GM12878 (cell line): ENCODE measurements around the gene PRKN. TPM values are rescaled to one million over a fixed set of nuclear protein-coding genes. Genes with fewer than 3 reads are reported as not detected.

Experiments used
- ATAC-seq: fragments of 200-7000 bp; cut with Tn5 transposase; 3 replicates; pipeline ENCODE4 v1.9.1; 2020; ENCODE audit warnings: mild to moderate bottlenecking, moderate library complexity
- BruUV-seq: library from RNA; stranded (reverse); fragments of 400-500 nt; replicated peaks from 2 replicates; lab custom pipeline; 2021; lab: Mats Ljungman, UMichigan
- CTCF ChIA-PET: fragments of 300-600 bp; sonication (Branson Sonifier 250); formaldehyde crosslinking; extraction: SDS; loops from one replicate; lab custom pipeline; 2021; ENCODE audit warnings: inconsistent platforms; lab: Yijun Ruan, JAX
- POLR2A ChIA-PET: fragments of 350-600 bp; formaldehyde crosslinking; extraction: SDS; loops from one replicate; lab custom pipeline; 2021; ENCODE audit warnings: inconsistent platforms; lab: Charles Lee
- RAD21 ChIA-PET: fragments of 300-600 bp; sonication (Branson Sonifier 250); formaldehyde crosslinking; loops from one replicate; lab custom pipeline; 2023; ENCODE audit warnings: antibody characterized with exemption; ENCODE audit not compliant: unreplicated experiment; lab: Charles Lee
- SMC1A ChIA-PET: fragments of 300-600 bp; sonication (Branson Sonifier 250); formaldehyde crosslinking; loops from one replicate; lab custom pipeline; 2023; ENCODE audit not compliant: unreplicated experiment, uncharacterized antibody; lab: Charles Lee
- DNase-seq: peaks from one replicate; pipeline ENCODE4 v3.0.0-alpha.2; 2011; ENCODE audit warnings: low read depth, low spot score
- FAIRE-seq: peaks from 3 replicates; lab custom pipeline; 2011; peaks lifted over from hg19 to GRCh38; lab: Jason Lieb, UNC
- H2AFZ ChIP-seq: 2 replicates; pipeline ENCODE4 v1.6.0; 2011; ENCODE audit warnings: low read depth, low read length, control low read depth; ENCODE audit not compliant: control insufficient read depth
- H3K27ac ChIP-seq: 2 replicates; pipeline ENCODE4 v1.5.1; 2011; ENCODE audit warnings: control low read depth; ENCODE audit not compliant: control insufficient read depth, insufficient read depth
- H3K27me3 ChIP-seq, 2 experiments: replicated peaks in 1 of 2; 2 replicates each; pipeline versions ENCODE4 v1.6.0 to v1.6.1; 2011; ENCODE audit warnings: low read length in 1 of 2; ENCODE audit not compliant: control insufficient read depth in 2 of 2, insufficient read depth in 2 of 2
- H3K36me3 ChIP-seq, 2 experiments: 2 replicates each; pipeline ENCODE4 v1.5.1; 2011; ENCODE audit warnings: low read length in 1 of 2; ENCODE audit not compliant: control insufficient read depth in 2 of 2, insufficient read depth in 2 of 2
- H3K4me1 ChIP-seq: 2 replicates; pipeline ENCODE4 v1.6.1; 2011; ENCODE audit warnings: mild to moderate bottlenecking, low read length, moderate library complexity, mixed read lengths; ENCODE audit not compliant: control insufficient read depth, insufficient read depth
- H3K4me2 ChIP-seq: 2 replicates; pipeline ENCODE4 v1.6.0; 2011; ENCODE audit warnings: control low read depth; ENCODE audit not compliant: control insufficient read depth, insufficient read depth
- H3K4me3 ChIP-seq: fragments of 200-600 bp; sonication (generic); 2 replicates; pipeline ENCODE4 v1.5.1; 2016
- H3K79me2 ChIP-seq: 2 replicates; pipeline ENCODE4 v1.6.0; 2011; ENCODE audit warnings: low read length; ENCODE audit not compliant: control insufficient read depth, insufficient read depth
- H3K9ac ChIP-seq: 2 replicates; pipeline ENCODE4 v1.8.0; 2011; ENCODE audit warnings: low read length, control low read depth, mixed read lengths; ENCODE audit not compliant: control insufficient read depth, insufficient read depth
- H3K9me3 ChIP-seq: replicated peaks from 3 replicates; pipeline ENCODE4 v1.5.1; 2011; ENCODE audit warnings: mild to moderate bottlenecking, low read length; ENCODE audit not compliant: control insufficient read depth, insufficient read depth
- H4K20me1 ChIP-seq: 2 replicates; pipeline ENCODE4 v1.6.0; 2011; ENCODE audit not compliant: control insufficient read depth, insufficient read depth
- CBX3 ChIP-seq: fragments of 200-600 bp; sonication (generic); IDR thresholded peaks from 2 replicates; pipeline ENCODE4 v1.6.1; 2016; ENCODE audit warnings: low read depth, borderline replicate concordance
- CREM ChIP-seq: IDR thresholded peaks from 2 replicates; pipeline ENCODE4 v1.6.1; 2014; ENCODE audit warnings: antibody characterized with exemption, low read depth
- FOXM1 ChIP-seq: IDR thresholded peaks from 2 replicates; pipeline ENCODE4 v1.6.1; 2012; ENCODE audit warnings: low read depth, mild to moderate bottlenecking, inconsistent platforms, low read length, moderate library complexity
- MYC ChIP-seq: IDR thresholded peaks from 2 replicates; pipeline ENCODE4 v1.6.1; 2011; ENCODE audit warnings: mild to moderate bottlenecking, low read length, moderate library complexity, inconsistent platforms; ENCODE audit not compliant: insufficient read depth, insufficient replicate concordance, insufficient read length, severe bottlenecking
- PAX5 ChIP-seq: IDR thresholded peaks from 2 replicates; pipeline ENCODE4 v1.6.1; 2011; ENCODE audit warnings: low read depth, low read length, borderline replicate concordance
- STAT3 ChIP-seq: IDR thresholded peaks from 2 replicates; pipeline ENCODE4 v1.6.1; 2011; ENCODE audit warnings: low read depth, low read length, improper control_type of control experiment
- ZZZ3 ChIP-seq: IDR thresholded peaks from 2 replicates; pipeline ENCODE4 v1.6.1; 2011; ENCODE audit warnings: low read depth; ENCODE audit not compliant: control insufficient read depth, insufficient read length
- WGBS: methylation state at CpG from one replicate; pipeline ENCODE4 v1.1.6; 2016; ENCODE audit warnings: low lambda C conversion rate; ENCODE audit not compliant: insufficient replicate concordance, insufficient coverage; ENCODE audit errors: missing lambda C conversion rate; 5-methylcytosine and 5-hydroxymethylcytosine counted together
- in situ Hi-C: fragments of 300-500 bp; cut with MboI; formaldehyde crosslinking; loops from 9 replicates; pipeline ENCODE4 v1.14.3; 2018; ENCODE audit warnings: mixed read lengths
- intact Hi-C: fragments of 100-400 bp; cut with micrococcal nuclease; formaldehyde crosslinking; loops from one replicate; pipeline ENCODE4 v1.14.2; 2022; ENCODE audit not compliant: unreplicated experiment
- polyA plus RNA-seq, 11 experiments: library from polyadenylated mRNA; depleted of rRNA in 4 of 11; unstranded in 6 of 11; stranded (reverse) in 5 of 11; fragments of >200 nt; fragmentation: Nextera tagmentation in 4 of 11; fragmentation: Illumina TruSeq in 1 of 11; extraction: Ambion mirVana in 4 of 11; extraction: Trizol in 1 of 11; gene quantifications; 1 replicate in 1 of 11; 2 replicates in 10 of 11; pipeline versions ENCODE4 v1.2.1 to v1.2.3, GENCODE V29; 2011 to 2016; ENCODE audit warnings: inconsistent platforms in 2 of 11, missing spikeins in 2 of 11, low read depth in 1 of 11
- total RNA-seq, 4 experiments: library from RNA; depleted of rRNA in 3 of 4; stranded (reverse); fragments of >200 nt in 3 of 4; fragmentation: Illumina TruSeq in 1 of 4; extraction: Trizol in 1 of 4; gene quantifications; 2 replicates each; pipeline versions ENCODE4 v1.2.1 to v1.2.3, GENCODE V29; 2013 to 2021
- TF ChIP-seq, protein P1 (sequence below): IDR thresholded peaks from 2 replicates; pipeline ENCODE4 v1.6.1; 2012; ENCODE audit warnings: low read depth, low read length, improper control_type of control experiment
- TF ChIP-seq, protein P2 (sequence below): IDR thresholded peaks from 2 replicates; pipeline ENCODE4 v1.6.1; 2011; ENCODE audit warnings: borderline replicate concordance, low read depth, mild to moderate bottlenecking, moderate library complexity, low read length; ENCODE audit not compliant: insufficient read depth, poor library complexity, severe bottlenecking
- TF ChIP-seq, protein P3 (sequence below): fragments of 450-650 bp; conservative IDR thresholded peaks from 2 replicates; pipeline ENCODE4 v1.6.1; 2017; ENCODE audit warnings: mild to moderate bottlenecking, moderate library complexity
- TF ChIP-seq, protein P4 (sequence below): fragments of 150-350 bp; IDR thresholded peaks from 2 replicates; pipeline ENCODE4 v1.6.1; 2014; ENCODE audit warnings: mild to moderate bottlenecking, low read depth, low read length
- TF ChIP-seq, protein P5 (sequence below): fragments of 450-650 bp; formaldehyde crosslinking; IDR thresholded peaks from 2 replicates; pipeline ENCODE4 v1.4.0; 2020; ENCODE audit warnings: mild to moderate bottlenecking, moderate library complexity
- TF ChIP-seq, protein P6 (sequence below): IDR thresholded peaks from 2 replicates; pipeline ENCODE4 v1.6.1; 2012; ENCODE audit warnings: low read depth, low read length, improper control_type of control experiment

Gene PRKN
- total and polyA plus RNA-seq, 10 of the 15 experiments (the other 5 are each of a cell fraction or from before 2014, with no cell fraction given) = 0.06 to 0.09 TPM; not detected in 8

DNA sequence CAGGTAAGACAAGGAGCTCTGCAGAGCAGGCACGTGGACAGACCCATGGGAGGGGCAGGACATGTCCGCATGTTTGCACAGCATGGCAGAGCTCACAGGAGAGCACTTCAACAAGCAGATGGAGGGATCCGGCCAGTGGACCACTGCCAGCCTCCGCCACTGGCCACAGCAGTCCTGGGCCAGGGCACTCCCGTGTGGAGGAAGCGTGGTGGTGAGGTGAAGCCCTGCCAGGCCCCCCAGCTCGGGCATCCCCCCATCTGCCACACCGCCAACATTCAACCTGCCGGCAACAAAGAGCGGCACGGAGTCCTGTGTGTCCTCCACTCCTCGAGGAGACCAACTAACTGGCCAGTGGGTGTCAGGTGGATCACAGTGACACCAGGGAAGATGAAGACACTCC lies 1349.5 kb downstream of the PRKN start:
- POLR2A ChIA-PET = no interaction called here
- no peak for FAIRE-seq

More for the DNA sequence above, 1349.5 kb downstream of the PRKN start:
- ATAC-seq = no peak
- Histone ChIP-seq H3K27ac (no peak overlapping the region), H3K4me1 (no peaks in the 10 kb centered on the region), H3K9me3 (no peaks in the 10 kb centered on the region), H3K79me2 (no peaks in the 10 kb centered on the region), H4K20me1 (no peaks in the 10 kb centered on the region), H3K27me3 (no peaks in the 10 kb centered on the region; a peak in 2 of 4 replicates), H3K4me2 (no peak overlapping the region), H3K4me3 (no peak overlapping the region), H3K36me3 (no peaks in the 10 kb centered on the region), H2AFZ (no peak overlapping the region), H3K9ac (no peak overlapping the region)
- BruUV-seq = no TSS peak
- in situ Hi-C loops = loop anchor here (10.0 kb wide), 1 partner anchor 853 kb away; no protein-coding TSS in a partner anchor
- intact Hi-C loops = no loop called here
- TF ChIP-seq PAX5 = no peak
- TF ChIP-seq, protein P1, sequence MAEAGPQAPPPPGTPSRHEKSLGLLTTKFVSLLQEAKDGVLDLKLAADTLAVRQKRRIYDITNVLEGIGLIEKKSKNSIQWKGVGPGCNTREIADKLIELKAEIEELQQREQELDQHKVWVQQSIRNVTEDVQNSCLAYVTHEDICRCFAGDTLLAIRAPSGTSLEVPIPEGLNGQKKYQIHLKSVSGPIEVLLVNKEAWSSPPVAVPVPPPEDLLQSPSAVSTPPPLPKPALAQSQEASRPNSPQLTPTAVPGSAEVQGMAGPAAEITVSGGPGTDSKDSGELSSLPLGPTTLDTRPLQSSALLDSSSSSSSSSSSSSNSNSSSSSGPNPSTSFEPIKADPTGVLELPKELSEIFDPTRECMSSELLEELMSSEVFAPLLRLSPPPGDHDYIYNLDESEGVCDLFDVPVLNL = no peak
- no peak for TF ChIP-seq STAT3
- no peak for TF ChIP-seq CREM
- TF ChIP-seq, protein P2, sequence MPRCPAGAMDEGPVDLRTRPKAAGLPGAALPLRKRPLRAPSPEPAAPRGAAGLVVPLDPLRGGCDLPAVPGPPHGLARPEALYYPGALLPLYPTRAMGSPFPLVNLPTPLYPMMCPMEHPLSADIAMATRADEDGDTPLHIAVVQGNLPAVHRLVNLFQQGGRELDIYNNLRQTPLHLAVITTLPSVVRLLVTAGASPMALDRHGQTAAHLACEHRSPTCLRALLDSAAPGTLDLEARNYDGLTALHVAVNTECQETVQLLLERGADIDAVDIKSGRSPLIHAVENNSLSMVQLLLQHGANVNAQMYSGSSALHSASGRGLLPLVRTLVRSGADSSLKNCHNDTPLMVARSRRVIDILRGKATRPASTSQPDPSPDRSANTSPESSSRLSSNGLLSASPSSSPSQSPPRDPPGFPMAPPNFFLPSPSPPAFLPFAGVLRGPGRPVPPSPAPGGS = no peak
- TF ChIP-seq, protein P3, sequence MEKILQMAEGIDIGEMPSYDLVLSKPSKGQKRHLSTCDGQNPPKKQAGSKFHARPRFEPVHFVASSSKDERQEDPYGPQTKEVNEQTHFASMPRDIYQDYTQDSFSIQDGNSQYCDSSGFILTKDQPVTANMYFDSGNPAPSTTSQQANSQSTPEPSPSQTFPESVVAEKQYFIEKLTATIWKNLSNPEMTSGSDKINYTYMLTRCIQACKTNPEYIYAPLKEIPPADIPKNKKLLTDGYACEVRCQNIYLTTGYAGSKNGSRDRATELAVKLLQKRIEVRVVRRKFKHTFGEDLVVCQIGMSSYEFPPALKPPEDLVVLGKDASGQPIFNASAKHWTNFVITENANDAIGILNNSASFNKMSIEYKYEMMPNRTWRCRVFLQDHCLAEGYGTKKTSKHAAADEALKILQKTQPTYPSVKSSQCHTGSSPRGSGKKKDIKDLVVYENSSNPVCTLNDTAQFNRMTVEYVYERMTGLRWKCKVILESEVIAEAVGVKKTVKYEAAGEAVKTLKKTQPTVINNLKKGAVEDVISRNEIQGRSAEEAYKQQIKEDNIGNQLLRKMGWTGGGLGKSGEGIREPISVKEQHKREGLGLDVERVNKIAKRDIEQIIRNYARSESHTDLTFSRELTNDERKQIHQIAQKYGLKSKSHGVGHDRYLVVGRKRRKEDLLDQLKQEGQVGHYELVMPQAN = no peak
- TF ChIP-seq, protein P4, sequence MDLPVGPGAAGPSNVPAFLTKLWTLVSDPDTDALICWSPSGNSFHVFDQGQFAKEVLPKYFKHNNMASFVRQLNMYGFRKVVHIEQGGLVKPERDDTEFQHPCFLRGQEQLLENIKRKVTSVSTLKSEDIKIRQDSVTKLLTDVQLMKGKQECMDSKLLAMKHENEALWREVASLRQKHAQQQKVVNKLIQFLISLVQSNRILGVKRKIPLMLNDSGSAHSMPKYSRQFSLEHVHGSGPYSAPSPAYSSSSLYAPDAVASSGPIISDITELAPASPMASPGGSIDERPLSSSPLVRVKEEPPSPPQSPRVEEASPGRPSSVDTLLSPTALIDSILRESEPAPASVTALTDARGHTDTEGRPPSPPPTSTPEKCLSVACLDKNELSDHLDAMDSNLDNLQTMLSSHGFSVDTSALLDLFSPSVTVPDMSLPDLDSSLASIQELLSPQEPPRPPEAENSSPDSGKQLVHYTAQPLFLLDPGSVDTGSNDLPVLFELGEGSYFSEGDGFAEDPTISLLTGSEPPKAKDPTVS = no peak
- TF ChIP-seq ZZZ3 = no peak
- no peak for TF ChIP-seq MYC
- TF ChIP-seq, protein P5, sequence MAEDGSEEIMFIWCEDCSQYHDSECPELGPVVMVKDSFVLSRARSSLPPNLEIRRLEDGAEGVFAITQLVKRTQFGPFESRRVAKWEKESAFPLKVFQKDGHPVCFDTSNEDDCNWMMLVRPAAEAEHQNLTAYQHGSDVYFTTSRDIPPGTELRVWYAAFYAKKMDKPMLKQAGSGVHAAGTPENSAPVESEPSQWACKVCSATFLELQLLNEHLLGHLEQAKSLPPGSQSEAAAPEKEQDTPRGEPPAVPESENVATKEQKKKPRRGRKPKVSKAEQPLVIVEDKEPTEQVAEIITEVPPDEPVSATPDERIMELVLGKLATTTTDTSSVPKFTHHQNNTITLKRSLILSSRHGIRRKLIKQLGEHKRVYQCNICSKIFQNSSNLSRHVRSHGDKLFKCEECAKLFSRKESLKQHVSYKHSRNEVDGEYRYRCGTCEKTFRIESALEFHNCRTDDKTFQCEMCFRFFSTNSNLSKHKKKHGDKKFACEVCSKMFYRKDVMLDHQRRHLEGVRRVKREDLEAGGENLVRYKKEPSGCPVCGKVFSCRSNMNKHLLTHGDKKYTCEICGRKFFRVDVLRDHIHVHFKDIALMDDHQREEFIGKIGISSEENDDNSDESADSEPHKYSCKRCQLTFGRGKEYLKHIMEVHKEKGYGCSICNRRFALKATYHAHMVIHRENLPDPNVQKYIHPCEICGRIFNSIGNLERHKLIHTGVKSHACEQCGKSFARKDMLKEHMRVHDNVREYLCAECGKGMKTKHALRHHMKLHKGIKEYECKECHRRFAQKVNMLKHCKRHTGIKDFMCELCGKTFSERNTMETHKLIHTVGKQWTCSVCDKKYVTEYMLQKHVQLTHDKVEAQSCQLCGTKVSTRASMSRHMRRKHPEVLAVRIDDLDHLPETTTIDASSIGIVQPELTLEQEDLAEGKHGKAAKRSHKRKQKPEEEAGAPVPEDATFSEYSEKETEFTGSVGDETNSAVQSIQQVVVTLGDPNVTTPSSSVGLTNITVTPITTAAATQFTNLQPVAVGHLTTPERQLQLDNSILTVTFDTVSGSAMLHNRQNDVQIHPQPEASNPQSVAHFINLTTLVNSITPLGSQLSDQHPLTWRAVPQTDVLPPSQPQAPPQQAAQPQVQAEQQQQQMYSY (CRISPR knock-in tag) = no peak
- no peak for TF ChIP-seq FOXM1
- no peak for TF ChIP-seq CBX3
- TF ChIP-seq, protein P6, sequence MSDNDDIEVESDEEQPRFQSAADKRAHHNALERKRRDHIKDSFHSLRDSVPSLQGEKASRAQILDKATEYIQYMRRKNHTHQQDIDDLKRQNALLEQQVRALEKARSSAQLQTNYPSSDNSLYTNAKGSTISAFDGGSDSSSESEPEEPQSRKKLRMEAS = no peak
- CTCF ChIA-PET = interaction anchor here (2.2 kb wide), 1 partner anchor 450 kb away, joined by 7 read pairs; no protein-coding TSS in a partner anchor
- SMC1A ChIA-PET = interaction anchor here (1.3 kb wide), 1 partner anchor 449 kb away, joined by 5 read pairs; no protein-coding TSS in a partner anchor
- no peak for DNase-seq
- RAD21 ChIA-PET = no interaction called here
- WGBS = 49% methylated on average over 12 of the region's 12 CpGs
